Measurements from ENCODE around the gene MBD3. TPM values are rescaled to one million over a fixed set of nuclear protein-coding genes. Genes with fewer than 3 reads are reported as not detected.
A peak's percentile ranks its signal among the peaks of the same experiment; 100 is the strongest.

Gene MBD3
- total RNA-seq, 1 donor from 2014 or later, result 75.3 TPM

- no peak for DNase-seq (ENCODE audit: low read depth)
- H3K27me3 ChIP-seq (ENCODE audit: control insufficient read depth, insufficient read depth, low read length), result no peaks in the 10 kb centered on the region
- FAIRE-seq, result no peak
- peak; percentile 7 for TF ChIP-seq CTCF (IDR thresholded peaks at IDR 0.05; ENCODE audit: insufficient read depth, low read length, severe bottlenecking)
- H3K4me3 ChIP-seq (ENCODE audit: low read depth, low read length), result no peak overlapping the region
- H3K36me3 ChIP-seq (ENCODE audit: control insufficient read depth, insufficient read depth, low read length), result peaks cover 16% of the 10 kb centered on the region
Measured at GRCh38 chr19:1601613-1602064, 9.0 kb upstream of the MBD3 start.

GRCh38 chr19:1599460-1599846, 6.8 kb upstream of the MBD3 start:
- Histone ChIP-seq H3K36me3 (ENCODE audit: control insufficient read depth, insufficient read depth, low read length) (peaks cover 18% of the 10 kb centered on the region), H3K27me3 (ENCODE audit: control insufficient read depth, insufficient read depth, low read length) (no peaks in the 10 kb centered on the region), H3K4me3 (ENCODE audit: low read depth, low read length) (no peak overlapping the region)
- no peak for TF ChIP-seq CTCF (IDR thresholded peaks at IDR 0.05; ENCODE audit: insufficient read depth, low read length, severe bottlenecking)
- DNase-seq (ENCODE audit: low read depth) (no peak), FAIRE-seq (no peak)

- TF ChIP-seq CTCF (IDR thresholded peaks at IDR 0.05; ENCODE audit: insufficient read depth, low read length, severe bottlenecking), result no peak
- Histone ChIP-seq H3K27me3 (ENCODE audit: control insufficient read depth, insufficient read depth, low read length) (no peaks in the 10 kb centered on the region), H3K36me3 (ENCODE audit: control insufficient read depth, insufficient read depth, low read length) (peaks cover 18% of the 10 kb centered on the region), H3K4me3 (ENCODE audit: low read depth, low read length) (no peak overlapping the region)
- no peak for FAIRE-seq
- DNase-seq (ENCODE audit: low read depth), result no peak
Measured at GRCh38 chr19:1598777-1599459, 6.3 kb upstream of the MBD3 start.

- TF ChIP-seq CTCF (IDR thresholded peaks at IDR 0.05; ENCODE audit: insufficient read depth, low read length, severe bottlenecking), result no peak
- Histone ChIP-seq H3K36me3 (ENCODE audit: control insufficient read depth, insufficient read depth, low read length) (peaks cover 1% of the 10 kb centered on the region), H3K27me3 (ENCODE audit: control insufficient read depth, insufficient read depth, low read length) (no peaks in the 10 kb centered on the region), H3K4me3 (ENCODE audit: low read depth, low read length) (peak overlapping the region; percentile 51)
- FAIRE-seq (no peak), DNase-seq (ENCODE audit: low read depth) (no peak)
Measured at GRCh38 chr19:1593501-1593772, 772 bp upstream of the MBD3 start.

GRCh38 chr19:1592024-1592754, 476 bp downstream of the MBD3 start:
- peaks cover 1% of the 10 kb centered on the region for H3K36me3 ChIP-seq (ENCODE audit: control insufficient read depth, insufficient read depth, low read length)
- H3K4me3 ChIP-seq (ENCODE audit: low read depth, low read length), result peak overlapping the region; percentile 96
- no peak for TF ChIP-seq CTCF (IDR thresholded peaks at IDR 0.05; ENCODE audit: insufficient read depth, low read length, severe bottlenecking)
- FAIRE-seq (no peak), DNase-seq (ENCODE audit: low read depth) (peak; percentile 61)
- no peaks in the 10 kb centered on the region for H3K27me3 ChIP-seq (ENCODE audit: control insufficient read depth, insufficient read depth, low read length)
